ENCODE measurements around the gene CLMP.
"Not testable (repeated sequence)": the region's sequence is repeated elsewhere in the genome, so short reads cannot be mapped to it uniquely, and the experiment has no call there.

CLMP gene

GRCh38 chr11:123069908-123070821 lies 124.9 kb downstream of the CLMP start:
- Histone ChIP-seq H3K9me3 (ENCODE audit: control insufficient read depth, insufficient read depth, low read length) (no peaks in the 10 kb centered on the region), H3K4me1 (ENCODE audit: control insufficient read depth, insufficient read depth, low read length) (no peaks in the 10 kb centered on the region; the same call in 1 of the 2 replicates), H3K27me3 (ENCODE audit: control insufficient read depth, insufficient read depth, low read length) (no peaks in the 10 kb centered on the region), H3K4me3 (ENCODE audit: low read length) (no peak overlapping the region), H3K27ac (ENCODE audit: low read length) (no peak overlapping the region), H3K36me3 (ENCODE audit: control insufficient read depth, insufficient read depth, low read length) (peaks cover 2% of the 10 kb centered on the region; the same call in 1 of the 2 replicates)
- no peak for DNase-seq (ENCODE audit: low read depth, low spot score)
- WGBS (ENCODE audit: insufficient coverage, insufficient read length) = no CpG with 5 or more reads among the region's 5 CpGs

- Histone ChIP-seq H3K36me3 (ENCODE audit: control insufficient read depth, insufficient read depth, low read length) (no peaks in the 10 kb centered on the region), H3K27me3 (ENCODE audit: control insufficient read depth, insufficient read depth, low read length) (no peaks in the 10 kb centered on the region), H3K4me1 (ENCODE audit: control insufficient read depth, insufficient read depth, low read length) (no peaks in the 10 kb centered on the region), H3K27ac (ENCODE audit: low read length) (no peak overlapping the region), H3K9me3 (ENCODE audit: control insufficient read depth, insufficient read depth, low read length) (no peaks in the 10 kb centered on the region), H3K4me3 (ENCODE audit: low read length) (no peak overlapping the region)
- no CpG with 5 or more reads among the region's 2 CpGs for WGBS (ENCODE audit: insufficient coverage, insufficient read length)
- DNase-seq (ENCODE audit: low read depth, low spot score) = no peak
Measured at GRCh38 chr11:123065621-123066020, 129.4 kb downstream of the CLMP start.

- no peak for DNase-seq (ENCODE audit: low read depth, low spot score)
- no peak overlapping the region for H3K27ac ChIP-seq (ENCODE audit: low read length)
- peaks cover 9% of the 10 kb centered on the region; the same call in 1 of the 2 replicates for H3K36me3 ChIP-seq (ENCODE audit: control insufficient read depth, insufficient read depth, low read length)
- H3K9me3 ChIP-seq (ENCODE audit: control insufficient read depth, insufficient read depth, low read length) = no peaks in the 10 kb centered on the region
- H3K27me3 ChIP-seq (ENCODE audit: control insufficient read depth, insufficient read depth, low read length) = no peaks in the 10 kb centered on the region
- no peak overlapping the region for H3K4me3 ChIP-seq (ENCODE audit: low read length)
- WGBS (ENCODE audit: insufficient coverage, insufficient read length) = no CpG with 5 or more reads among the region's 9 CpGs
- H3K4me1 ChIP-seq (ENCODE audit: control insufficient read depth, insufficient read depth, low read length) = no peaks in the 10 kb centered on the region
Measured at GRCh38 chr11:123063826-123064657, 131.0 kb downstream of the CLMP start.

- no peaks in the 10 kb centered on the region for H3K9me3 ChIP-seq (ENCODE audit: control insufficient read depth, insufficient read depth, low read length)
- H3K27me3 ChIP-seq (ENCODE audit: control insufficient read depth, insufficient read depth, low read length) = no peaks in the 10 kb centered on the region
- peaks cover 18% of the 10 kb centered on the region; the same call in 1 of the 2 replicates for H3K36me3 ChIP-seq (ENCODE audit: control insufficient read depth, insufficient read depth, low read length)
- DNase-seq (ENCODE audit: low read depth, low spot score) = no peak
- no peak overlapping the region for H3K27ac ChIP-seq (ENCODE audit: low read length)
- peak overlapping the region; percentile 97 for H3K4me3 ChIP-seq (ENCODE audit: low read length)
- WGBS (ENCODE audit: insufficient coverage, insufficient read length) = no CpG with 5 or more reads among the region's 37 CpGs
- H3K4me1 ChIP-seq (ENCODE audit: control insufficient read depth, insufficient read depth, low read length) = no peaks in the 10 kb centered on the region
Measured at GRCh38 chr11:123062892-123063825, 131.9 kb downstream of the CLMP start.

GRCh38 chr11:123062158-123062891 lies 132.7 kb downstream of the CLMP start:
- Histone ChIP-seq H3K9me3 (ENCODE audit: control insufficient read depth, insufficient read depth, low read length) (no peaks in the 10 kb centered on the region), H3K36me3 (ENCODE audit: control insufficient read depth, insufficient read depth, low read length) (peaks cover 24% of the 10 kb centered on the region; the same call in 1 of the 2 replicates), H3K27ac (ENCODE audit: low read length) (no peak overlapping the region), H3K4me3 (ENCODE audit: low read length) (peak overlapping the region; percentile 97), H3K27me3 (ENCODE audit: control insufficient read depth, insufficient read depth, low read length) (no peaks in the 10 kb centered on the region), H3K4me1 (ENCODE audit: control insufficient read depth, insufficient read depth, low read length) (no peaks in the 10 kb centered on the region)
- DNase-seq (ENCODE audit: low read depth, low spot score) = peak; percentile 88
- no CpG with 5 or more reads among the region's 63 CpGs for WGBS (ENCODE audit: insufficient coverage, insufficient read length)

GRCh38 chr11:123061403-123062157 lies 133.5 kb downstream of the CLMP start, which contains the start of gene HSPA8:
Gene HSPA8, minus strand, starts transcription at chr11:123062136. Its CDS starts 812 bp downstream, at chr11:123061324.
- no peak for DNase-seq (ENCODE audit: low read depth, low spot score)
- H3K27me3 ChIP-seq (ENCODE audit: control insufficient read depth, insufficient read depth, low read length) = no peaks in the 10 kb centered on the region
- no CpG with 5 or more reads among the region's 45 CpGs for WGBS (ENCODE audit: insufficient coverage, insufficient read length)

GRCh38 chr11:123060277-123061000 lies 134.6 kb downstream of the CLMP start:
- Histone ChIP-seq H3K4me1 (ENCODE audit: control insufficient read depth, insufficient read depth, low read length) (no peaks in the 10 kb centered on the region), H3K27me3 (ENCODE audit: control insufficient read depth, insufficient read depth, low read length) (no peaks in the 10 kb centered on the region), H3K36me3 (ENCODE audit: control insufficient read depth, insufficient read depth, low read length) (peaks cover 39% of the 10 kb centered on the region; the same call in 1 of the 2 replicates), H3K4me3 (ENCODE audit: low read length) (peak overlapping the region; percentile 97; the same call in 1 of the 2 replicates), H3K9me3 (ENCODE audit: control insufficient read depth, insufficient read depth, low read length) (no peaks in the 10 kb centered on the region), H3K27ac (ENCODE audit: low read length) (no peak overlapping the region)
- no peak for DNase-seq (ENCODE audit: low read depth, low spot score)
- no CpG with 5 or more reads among the region's 8 CpGs for WGBS (ENCODE audit: insufficient coverage, insufficient read length)

More at GRCh38 chr11:123061403-123062157, 133.5 kb downstream of the CLMP start, which contains the start of gene HSPA8:
- Histone ChIP-seq H3K9me3 (ENCODE audit: control insufficient read depth, insufficient read depth, low read length) (no peaks in the 10 kb centered on the region), H3K4me1 (ENCODE audit: control insufficient read depth, insufficient read depth, low read length) (no peaks in the 10 kb centered on the region), H3K4me3 (ENCODE audit: low read length) (peak within 1 kb of the TSS; percentile 97), H3K36me3 (ENCODE audit: control insufficient read depth, insufficient read depth, low read length) (peaks cover 30% of the 10 kb centered on the region; the same call in 1 of the 2 replicates), H3K27ac (ENCODE audit: low read length) (no peak within 1 kb of the TSS)

GRCh38 chr11:123059041-123059920 lies 135.8 kb downstream of the CLMP start:
- H3K9me3 ChIP-seq (ENCODE audit: control insufficient read depth, insufficient read depth, low read length); H3K27ac ChIP-seq (ENCODE audit: low read length); H3K27me3 ChIP-seq (ENCODE audit: control insufficient read depth, insufficient read depth, low read length); H3K4me1 ChIP-seq (ENCODE audit: control insufficient read depth, insufficient read depth, low read length); DNase-seq (ENCODE audit: low read depth, low spot score); H3K4me3 ChIP-seq (ENCODE audit: low read length): not testable (repeated sequence)
- peaks cover 39% of the 10 kb centered on the region; the same call in 1 of the 2 replicates for H3K36me3 ChIP-seq (ENCODE audit: control insufficient read depth, insufficient read depth, low read length)
- WGBS (ENCODE audit: insufficient coverage, insufficient read length) = no CpG with 5 or more reads among the region's 18 CpGs
